ENCODE measurements around the gene TRIM37. TPM values are rescaled to one million over a fixed set of nuclear protein-coding genes. Genes with fewer than 3 reads are reported as not detected.

Gene TRIM37
- polyA plus RNA-seq, 1 of the 3 experiments (the other 2 are of a cell fraction), result 20.5 TPM

DNA sequence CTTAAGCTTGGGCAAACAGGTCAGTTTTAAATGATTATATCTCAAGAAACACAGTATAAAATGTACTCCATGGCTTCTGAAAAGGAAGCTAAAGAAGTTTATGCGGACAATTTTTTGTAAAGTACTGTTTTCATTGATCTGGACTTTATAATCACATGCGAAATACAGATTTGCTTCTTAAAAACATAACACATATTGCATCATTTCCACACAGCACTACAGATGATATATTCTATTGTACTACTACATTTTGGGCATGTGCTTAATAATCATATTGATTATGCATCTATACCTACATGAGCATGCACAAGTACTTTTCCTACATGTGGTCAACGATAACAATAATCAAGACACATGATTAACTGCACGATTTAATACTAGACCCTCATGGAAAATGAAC is 22.5 kb downstream of the TRIM37 start:
- H3K4me2 ChIP-seq, result no peak overlapping the region
- H3K79me2 ChIP-seq (ENCODE audit: insufficient read depth), result peaks cover 19% of the 10 kb centered on the region
- WGBS (ENCODE audit: low lambda C conversion rate), result 98% methylated on average over 4 of the region's 4 CpGs
- H4K20me1 ChIP-seq (ENCODE audit: insufficient read depth), result no peaks in the 10 kb centered on the region
- no peaks in the 10 kb centered on the region for H3K27me3 ChIP-seq (ENCODE audit: insufficient read depth)
- no peaks in the 10 kb centered on the region; the same call in 1 of the 2 replicates for H3K9me3 ChIP-seq
- H3K9ac ChIP-seq, result no peak overlapping the region
- H3K36me3 ChIP-seq (replicated peaks in 1 of 2; ENCODE audit: control insufficient read depth in 1 of 2, insufficient read depth in 2 of 2, low read length in 1 of 2), result peaks cover 36 to 66% of the 10 kb centered on the region in 2 experiments
- H3K27ac ChIP-seq (ENCODE audit: low read depth in 2 of 2, low read length in 1 of 2), result no peak overlapping the region
- H3K4me3 ChIP-seq (ENCODE audit: low read depth in 2 of 2, low read length in 1 of 2), result no peak overlapping the region
- ChIA-PET CTCF (no interaction called here), POLR2A (no interaction called here)
- H2AFZ ChIP-seq (ENCODE audit: low read depth), result no peak overlapping the region
- DNase-seq, result no peak
- H3K4me1 ChIP-seq (ENCODE audit: control insufficient read depth in 1 of 2, insufficient read depth in 2 of 2, low read depth in 1 of 2, low read length in 1 of 2), result no peaks in the 10 kb centered on the region
- peaks cover 13% of the 10 kb centered on the region for H3F3A ChIP-seq (replicated peaks; ENCODE audit: insufficient read depth)
- H3K9me2 ChIP-seq, result no peaks in the 10 kb centered on the region
- TF ChIP-seq, protein P1, sequence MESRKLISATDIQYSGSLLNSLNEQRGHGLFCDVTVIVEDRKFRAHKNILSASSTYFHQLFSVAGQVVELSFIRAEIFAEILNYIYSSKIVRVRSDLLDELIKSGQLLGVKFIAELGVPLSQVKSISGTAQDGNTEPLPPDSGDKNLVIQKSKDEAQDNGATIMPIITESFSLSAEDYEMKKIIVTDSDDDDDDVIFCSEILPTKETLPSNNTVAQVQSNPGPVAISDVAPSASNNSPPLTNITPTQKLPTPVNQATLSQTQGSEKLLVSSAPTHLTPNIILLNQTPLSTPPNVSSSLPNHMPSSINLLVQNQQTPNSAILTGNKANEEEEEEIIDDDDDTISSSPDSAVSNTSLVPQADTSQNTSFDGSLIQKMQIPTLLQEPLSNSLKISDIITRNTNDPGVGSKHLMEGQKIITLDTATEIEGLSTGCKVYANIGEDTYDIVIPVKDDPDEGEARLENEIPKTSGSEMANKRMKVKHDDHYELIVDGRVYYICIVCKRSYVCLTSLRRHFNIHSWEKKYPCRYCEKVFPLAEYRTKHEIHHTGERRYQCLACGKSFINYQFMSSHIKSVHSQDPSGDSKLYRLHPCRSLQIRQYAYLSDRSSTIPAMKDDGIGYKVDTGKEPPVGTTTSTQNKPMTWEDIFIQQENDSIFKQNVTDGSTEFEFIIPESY (IDR thresholded peaks at IDR 0.05; ENCODE audit: borderline replicate concordance, low read depth), result no peak
- TF ChIP-seq, protein P2, sequence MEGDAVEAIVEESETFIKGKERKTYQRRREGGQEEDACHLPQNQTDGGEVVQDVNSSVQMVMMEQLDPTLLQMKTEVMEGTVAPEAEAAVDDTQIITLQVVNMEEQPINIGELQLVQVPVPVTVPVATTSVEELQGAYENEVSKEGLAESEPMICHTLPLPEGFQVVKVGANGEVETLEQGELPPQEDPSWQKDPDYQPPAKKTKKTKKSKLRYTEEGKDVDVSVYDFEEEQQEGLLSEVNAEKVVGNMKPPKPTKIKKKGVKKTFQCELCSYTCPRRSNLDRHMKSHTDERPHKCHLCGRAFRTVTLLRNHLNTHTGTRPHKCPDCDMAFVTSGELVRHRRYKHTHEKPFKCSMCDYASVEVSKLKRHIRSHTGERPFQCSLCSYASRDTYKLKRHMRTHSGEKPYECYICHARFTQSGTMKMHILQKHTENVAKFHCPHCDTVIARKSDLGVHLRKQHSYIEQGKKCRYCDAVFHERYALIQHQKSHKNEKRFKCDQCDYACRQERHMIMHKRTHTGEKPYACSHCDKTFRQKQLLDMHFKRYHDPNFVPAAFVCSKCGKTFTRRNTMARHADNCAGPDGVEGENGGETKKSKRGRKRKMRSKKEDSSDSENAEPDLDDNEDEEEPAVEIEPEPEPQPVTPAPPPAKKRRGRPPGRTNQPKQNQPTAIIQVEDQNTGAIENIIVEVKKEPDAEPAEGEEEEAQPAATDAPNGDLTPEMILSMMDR (IDR thresholded peaks at IDR 0.05), result no peak

GRCh38 chr17:59074494-59074893 is 32.2 kb downstream of the TRIM37 start:
- Histone ChIP-seq H3K4me1 (ENCODE audit: control insufficient read depth in 1 of 2, insufficient read depth in 2 of 2, low read depth in 1 of 2, low read length in 1 of 2) (peaks cover 0 to 3% of the 10 kb centered on the region in 2 experiments; a peak in 1 of 4 replicates), H3K9me2 (no peaks in the 10 kb centered on the region), H3K9ac (no peak overlapping the region), H3K9me3 (no peaks in the 10 kb centered on the region), H3K4me3 (ENCODE audit: low read depth in 2 of 2, low read length in 1 of 2) (no peak overlapping the region), H4K20me1 (ENCODE audit: insufficient read depth) (no peaks in the 10 kb centered on the region), H3F3A (replicated peaks; ENCODE audit: insufficient read depth) (peaks cover 7% of the 10 kb centered on the region), H3K4me2 (no peak overlapping the region), H3K27ac (ENCODE audit: low read depth in 2 of 2, low read length in 1 of 2) (peak overlapping the region in 1 of 2 experiments; percentile 35; a peak in 3 of 4 replicates), H3K27me3 (ENCODE audit: insufficient read depth) (no peaks in the 10 kb centered on the region), H3K36me3 (replicated peaks in 1 of 2; ENCODE audit: control insufficient read depth in 1 of 2, insufficient read depth in 2 of 2, low read length in 1 of 2) (peaks cover 56 to 87% of the 10 kb centered on the region in 2 experiments), H2AFZ (ENCODE audit: low read depth) (no peak overlapping the region), H3K79me2 (ENCODE audit: insufficient read depth) (no peaks in the 10 kb centered on the region; the same call in 1 of the 2 replicates)
- CTCF ChIA-PET, result no interaction called here
- no peak for DNase-seq
- POLR2A ChIA-PET, result no interaction called here
- TF ChIP-seq EZH2phosphoT487 (IDR thresholded peaks at IDR 0.05; ENCODE audit: borderline replicate concordance, low read depth), result no peak
- TF ChIP-seq MEF2A (IDR thresholded peaks at IDR 0.05; ENCODE audit: borderline replicate concordance, low read depth), result 0 out of 2 replicates have a peak, but pooled peaks have one; percentile 32
- peak; percentile 62 for TF ChIP-seq TCF12 (IDR thresholded peaks at IDR 0.05)
- TF ChIP-seq JUND (IDR thresholded peaks at IDR 0.05), result peak; percentile 41
- 0 out of 2 replicates have a peak, but pooled peaks have one; percentile 28 for TF ChIP-seq RXRA (IDR thresholded peaks at IDR 0.05; ENCODE audit: borderline replicate concordance, low read depth)
- TF ChIP-seq, protein P1 (IDR thresholded peaks at IDR 0.05; ENCODE audit: borderline replicate concordance, low read depth), result no peak
- TF ChIP-seq, protein P3, sequence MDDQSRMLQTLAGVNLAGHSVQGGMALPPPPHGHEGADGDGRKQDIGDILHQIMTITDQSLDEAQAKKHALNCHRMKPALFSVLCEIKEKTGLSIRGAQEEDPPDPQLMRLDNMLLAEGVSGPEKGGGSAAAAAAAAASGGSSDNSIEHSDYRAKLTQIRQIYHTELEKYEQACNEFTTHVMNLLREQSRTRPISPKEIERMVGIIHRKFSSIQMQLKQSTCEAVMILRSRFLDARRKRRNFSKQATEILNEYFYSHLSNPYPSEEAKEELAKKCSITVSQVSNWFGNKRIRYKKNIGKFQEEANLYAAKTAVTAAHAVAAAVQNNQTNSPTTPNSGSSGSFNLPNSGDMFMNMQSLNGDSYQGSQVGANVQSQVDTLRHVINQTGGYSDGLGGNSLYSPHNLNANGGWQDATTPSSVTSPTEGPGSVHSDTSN (IDR thresholded peaks at IDR 0.05), result peak; percentile 46
- TF ChIP-seq EP300 (IDR thresholded peaks at IDR 0.05; ENCODE audit: borderline replicate concordance in 1 of 2, low read depth in 1 of 2, low read length in 1 of 2), result peak in 1 of 2 experiments; percentile 41; a peak in 1 of 4 replicates
- peak; percentile 10; the same call in 1 of the 2 replicates for TF ChIP-seq FOSL2 (IDR thresholded peaks at IDR 0.05; ENCODE audit: borderline replicate concordance, low read depth)
- peak; percentile 37; the same call in 1 of the 2 replicates for TF ChIP-seq TEAD4 (IDR thresholded peaks at IDR 0.05; ENCODE audit: borderline replicate concordance, insufficient read depth)
- no peak for TF ChIP-seq RAD21 (IDR thresholded peaks at IDR 0.05; ENCODE audit: low read length)
- no peak for TF ChIP-seq YY1 (IDR thresholded peaks at IDR 0.05; ENCODE audit: low read depth)
